ENCODE measurements around the gene FER1L5.

FER1L5 gene

GRCh38 chr2:96622544-96622943, 20.0 kb upstream of the FER1L5 start:
- no peaks in the 10 kb centered on the region for H3K9me3 ChIP-seq (replicated peaks; ENCODE audit: insufficient read depth, low read length)
- H3K9me2 ChIP-seq (replicated peaks; ENCODE audit: insufficient read depth, low read length) = no peaks in the 10 kb centered on the region
- no peak overlapping the region for H3K4me2 ChIP-seq (ENCODE audit: low read depth, low read length)
- no peak for DNase-seq
- no peak overlapping the region for H3K9ac ChIP-seq (ENCODE audit: low read length)
- no peak overlapping the region for H3K27ac ChIP-seq (ENCODE audit: low read length)
- H3K27me3 ChIP-seq (replicated peaks; ENCODE audit: insufficient read depth, low read length) = no peaks in the 10 kb centered on the region
- H3F3A ChIP-seq (ENCODE audit: insufficient read depth, low read length) = no peaks in the 10 kb centered on the region; the same call in 1 of the 2 replicates
- no peaks in the 10 kb centered on the region for H3K79me2 ChIP-seq (ENCODE audit: low read length)
- H2AFZ ChIP-seq (ENCODE audit: low read length) = no peak overlapping the region
- H3K4me3 ChIP-seq (ENCODE audit: low read length) = no peak overlapping the region
- H3K36me3 ChIP-seq (replicated peaks; ENCODE audit: insufficient read depth, low read length) = peaks cover 3% of the 10 kb centered on the region; the same call in 1 of the 2 replicates
- TF ChIP-seq EZH2 (optimal IDR thresholded peaks at IDR 0.05; ENCODE audit: low read depth, low read length) = no peak
- TF ChIP-seq EZH2phosphoT487 (IDR thresholded peaks at IDR 0.05; ENCODE audit: low read length) = no peak
- no peak for TF ChIP-seq CTCF (IDR thresholded peaks at IDR 0.05; ENCODE audit: low read length)
- H4K20me1 ChIP-seq (ENCODE audit: insufficient read depth, low read length) = no peaks in the 10 kb centered on the region
- H3K4me1 ChIP-seq (ENCODE audit: low read length) = no peaks in the 10 kb centered on the region

GRCh38 chr2:96623116-96623515, 19.4 kb upstream of the FER1L5 start:
- Histone ChIP-seq H3F3A (ENCODE audit: insufficient read depth, low read length) (no peaks in the 10 kb centered on the region; the same call in 1 of the 2 replicates), H3K4me2 (ENCODE audit: low read depth, low read length) (no peak overlapping the region), H3K4me1 (ENCODE audit: low read length) (no peaks in the 10 kb centered on the region), H3K9me2 (replicated peaks; ENCODE audit: insufficient read depth, low read length) (no peaks in the 10 kb centered on the region), H4K20me1 (ENCODE audit: insufficient read depth, low read length) (no peaks in the 10 kb centered on the region), H3K9ac (ENCODE audit: low read length) (no peak overlapping the region), H3K27me3 (replicated peaks; ENCODE audit: insufficient read depth, low read length) (no peaks in the 10 kb centered on the region), H3K4me3 (ENCODE audit: low read length) (no peak overlapping the region), H3K79me2 (ENCODE audit: low read length) (no peaks in the 10 kb centered on the region), H3K36me3 (replicated peaks; ENCODE audit: insufficient read depth, low read length) (peaks cover 3% of the 10 kb centered on the region; the same call in 1 of the 2 replicates), H3K9me3 (replicated peaks; ENCODE audit: insufficient read depth, low read length) (no peaks in the 10 kb centered on the region), H3K27ac (ENCODE audit: low read length) (no peak overlapping the region), H2AFZ (ENCODE audit: low read length) (no peak overlapping the region)
- TF ChIP-seq EZH2phosphoT487 (IDR thresholded peaks at IDR 0.05; ENCODE audit: low read length) (no peak), CTCF (IDR thresholded peaks at IDR 0.05; ENCODE audit: low read length) (no peak), EZH2 (optimal IDR thresholded peaks at IDR 0.05; ENCODE audit: low read depth, low read length) (no peak)
- DNase-seq = no peak

- Histone ChIP-seq H3K36me3 (replicated peaks; ENCODE audit: insufficient read depth, low read length) (peaks cover 7% of the 10 kb centered on the region; the same call in 1 of the 2 replicates), H3K4me2 (ENCODE audit: low read depth, low read length) (no peak overlapping the region), H3K79me2 (ENCODE audit: low read length) (peaks cover 6% of the 10 kb centered on the region; the same call in 1 of the 2 replicates), H3K27me3 (replicated peaks; ENCODE audit: insufficient read depth, low read length) (no peaks in the 10 kb centered on the region), H2AFZ (ENCODE audit: low read length) (no peak overlapping the region), H3K9me2 (replicated peaks; ENCODE audit: insufficient read depth, low read length) (no peaks in the 10 kb centered on the region), H3F3A (ENCODE audit: insufficient read depth, low read length) (no peaks in the 10 kb centered on the region), H4K20me1 (ENCODE audit: insufficient read depth, low read length) (no peaks in the 10 kb centered on the region), H3K27ac (ENCODE audit: low read length) (no peak overlapping the region), H3K9ac (ENCODE audit: low read length) (no peak overlapping the region), H3K4me3 (ENCODE audit: low read length) (no peak overlapping the region), H3K4me1 (ENCODE audit: low read length) (no peaks in the 10 kb centered on the region), H3K9me3 (replicated peaks; ENCODE audit: insufficient read depth, low read length) (no peaks in the 10 kb centered on the region)
- TF ChIP-seq EZH2 (optimal IDR thresholded peaks at IDR 0.05; ENCODE audit: low read depth, low read length) = no peak
- DNase-seq = no peak
These were observed 16.7 kb upstream of the FER1L5 start for GRCh38 chr2:96625571-96626552.
